Peyer's patch (tissue), 4 donors: ENCODE results near the gene METAP1. TPM values are rescaled to one million over a fixed set of nuclear protein-coding genes. Genes with fewer than 3 reads are reported as not detected.
"Not testable (repeated sequence)": the region's sequence is repeated elsewhere in the genome, so short reads cannot be mapped to it uniquely, and the experiment has no call there.

Source experiments
- DNase-seq, 3 donors: peaks; one replicate each; pipeline ENCODE4 v3.0.0-alpha.2; 2017 to 2019
- H3K27ac ChIP-seq, 4 donors: fragments of 200-600 bp; sonication (generic); one replicate each; pipeline ENCODE4 v1.5.1; 2016 to 2019
- H3K27me3 ChIP-seq, 2 donors: fragments of 200-600 bp; sonication (generic); one replicate each; pipeline ENCODE4 v1.5.1; 2019
- H3K36me3 ChIP-seq, 3 donors: fragments of 200-600 bp; sonication (generic); one replicate each; pipeline ENCODE4 v1.5.1; 2016 to 2019
- H3K4me1 ChIP-seq, 4 donors: fragments of 200-600 bp; sonication (generic); one replicate each; pipeline ENCODE4 v1.5.1; 2016 to 2019
- H3K4me3 ChIP-seq, 4 donors: fragments of 200-600 bp; sonication (generic); 1 replicate in 3 of 4; 2 replicates in 1 of 4; pipeline ENCODE4 v1.5.1; 2016 to 2019; ENCODE audit warnings: mild to moderate bottlenecking in 1 of 4
- H3K9me3 ChIP-seq, 4 donors: fragments of 200-600 bp; sonication (generic); one replicate each; pipeline ENCODE4 v1.5.1; 2016 to 2019; ENCODE audit warnings: mild to moderate bottlenecking in 1 of 4
- POLR2A ChIP-seq, 2 donors: fragments of 450-650 bp; IDR thresholded peaks; one replicate each; pipeline ENCODE4 v1.5.1; 2017; ENCODE audit warnings: antibody characterized with exemption in 2 of 2, mild to moderate bottlenecking in 2 of 2, moderate library complexity in 2 of 2
- total RNA-seq, 4 donors: library from RNA; depleted of rRNA; stranded (reverse); fragments of >200 nt; gene quantifications; one replicate each; pipeline ENCODE4 v1.1.0, GENCODE V29; 2016
- TF ChIP-seq, protein P1 (sequence below), 6 experiments: fragments of 450-650 bp in 4 of 6; fragments of 200-600 bp in 2 of 6; sonication (generic) in 1 of 6; IDR thresholded peaks; one replicate each; pipeline ENCODE4 v1.5.1; 2017 to 2019; ENCODE audit warnings: antibody characterized with exemption in 6 of 6, mild to moderate bottlenecking in 3 of 6, moderate library complexity in 1 of 6

METAP1 gene
- total RNA-seq, 4 donors from 2014 or later = 28.9 to 35.4 (median 32.5) TPM

DNA sequence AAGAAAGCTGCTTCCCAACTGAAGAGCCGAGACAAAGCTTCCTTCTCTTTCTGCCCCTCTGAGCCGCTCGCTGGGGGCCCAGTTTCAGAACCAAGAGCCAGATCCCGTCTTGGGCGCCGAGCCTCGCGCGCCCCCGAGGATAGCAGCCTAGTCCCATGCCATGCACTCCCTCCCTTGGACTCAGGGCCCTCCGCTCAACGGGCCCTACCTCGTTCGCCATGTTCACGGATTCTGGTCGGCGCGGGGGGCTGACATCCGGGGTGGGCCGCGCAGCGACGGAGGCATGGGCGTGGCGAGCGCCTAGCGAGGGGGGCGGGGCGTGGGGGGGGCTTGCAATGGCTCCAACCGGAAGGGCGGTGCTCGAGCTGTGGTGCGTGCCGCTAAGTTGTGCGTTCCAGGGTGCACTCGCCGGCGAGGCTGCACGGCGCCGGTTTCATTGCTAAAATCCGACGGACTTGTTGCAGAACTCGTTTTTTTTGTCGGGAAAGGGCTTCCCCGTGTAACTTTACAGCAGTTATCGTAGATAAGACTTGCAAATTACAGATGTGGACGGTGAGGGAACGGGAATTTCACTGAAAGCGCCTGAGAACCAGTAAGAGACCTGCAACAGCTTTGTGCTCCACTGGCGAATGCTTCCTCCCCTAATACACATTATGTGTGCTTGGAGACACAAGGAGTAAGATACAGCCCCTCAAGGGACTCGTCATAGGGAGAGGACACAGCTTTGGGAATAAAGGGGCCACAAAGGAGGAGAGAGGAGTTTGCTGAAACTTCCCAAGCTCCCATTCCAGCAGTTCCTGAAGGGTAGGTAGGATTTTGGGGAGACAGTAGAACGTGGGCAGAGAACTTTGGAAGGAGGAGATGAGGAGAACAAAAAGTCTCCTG is 93.2 kb downstream of the METAP1 start, which contains the start of gene ADH5:
Gene ADH5, minus strand, starts transcription at position 308 of the 885 bp plus-strand sequence. Its CDS starts 88 bp downstream, at position 220.
- peak within 1 kb of the TSS; percentile 56 to 86 (median 71) for H3K4me3 ChIP-seq
- H3K4me1 ChIP-seq = peaks cover 0 to 27% (median 0%) of the 10 kb centered on the region in 4 donors
- peak; percentile 91 to 95 (median 91) for DNase-seq
- H3K36me3 ChIP-seq = peaks cover 0 to 20% (median 2%) of the 10 kb centered on the region in 3 donors
- no peaks in the 10 kb centered on the region for H3K27me3 ChIP-seq
- TF ChIP-seq POLR2A (IDR thresholded peaks at IDR 0.05) = peak; percentile 88 to 89
- TF ChIP-seq, protein P1, sequence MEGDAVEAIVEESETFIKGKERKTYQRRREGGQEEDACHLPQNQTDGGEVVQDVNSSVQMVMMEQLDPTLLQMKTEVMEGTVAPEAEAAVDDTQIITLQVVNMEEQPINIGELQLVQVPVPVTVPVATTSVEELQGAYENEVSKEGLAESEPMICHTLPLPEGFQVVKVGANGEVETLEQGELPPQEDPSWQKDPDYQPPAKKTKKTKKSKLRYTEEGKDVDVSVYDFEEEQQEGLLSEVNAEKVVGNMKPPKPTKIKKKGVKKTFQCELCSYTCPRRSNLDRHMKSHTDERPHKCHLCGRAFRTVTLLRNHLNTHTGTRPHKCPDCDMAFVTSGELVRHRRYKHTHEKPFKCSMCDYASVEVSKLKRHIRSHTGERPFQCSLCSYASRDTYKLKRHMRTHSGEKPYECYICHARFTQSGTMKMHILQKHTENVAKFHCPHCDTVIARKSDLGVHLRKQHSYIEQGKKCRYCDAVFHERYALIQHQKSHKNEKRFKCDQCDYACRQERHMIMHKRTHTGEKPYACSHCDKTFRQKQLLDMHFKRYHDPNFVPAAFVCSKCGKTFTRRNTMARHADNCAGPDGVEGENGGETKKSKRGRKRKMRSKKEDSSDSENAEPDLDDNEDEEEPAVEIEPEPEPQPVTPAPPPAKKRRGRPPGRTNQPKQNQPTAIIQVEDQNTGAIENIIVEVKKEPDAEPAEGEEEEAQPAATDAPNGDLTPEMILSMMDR (IDR thresholded peaks at IDR 0.05) = no peak
- H3K9me3 ChIP-seq = no peaks in the 10 kb centered on the region
- peak within 1 kb of the TSS; percentile 89 to 98 (median 93) for H3K27ac ChIP-seq

DNA sequence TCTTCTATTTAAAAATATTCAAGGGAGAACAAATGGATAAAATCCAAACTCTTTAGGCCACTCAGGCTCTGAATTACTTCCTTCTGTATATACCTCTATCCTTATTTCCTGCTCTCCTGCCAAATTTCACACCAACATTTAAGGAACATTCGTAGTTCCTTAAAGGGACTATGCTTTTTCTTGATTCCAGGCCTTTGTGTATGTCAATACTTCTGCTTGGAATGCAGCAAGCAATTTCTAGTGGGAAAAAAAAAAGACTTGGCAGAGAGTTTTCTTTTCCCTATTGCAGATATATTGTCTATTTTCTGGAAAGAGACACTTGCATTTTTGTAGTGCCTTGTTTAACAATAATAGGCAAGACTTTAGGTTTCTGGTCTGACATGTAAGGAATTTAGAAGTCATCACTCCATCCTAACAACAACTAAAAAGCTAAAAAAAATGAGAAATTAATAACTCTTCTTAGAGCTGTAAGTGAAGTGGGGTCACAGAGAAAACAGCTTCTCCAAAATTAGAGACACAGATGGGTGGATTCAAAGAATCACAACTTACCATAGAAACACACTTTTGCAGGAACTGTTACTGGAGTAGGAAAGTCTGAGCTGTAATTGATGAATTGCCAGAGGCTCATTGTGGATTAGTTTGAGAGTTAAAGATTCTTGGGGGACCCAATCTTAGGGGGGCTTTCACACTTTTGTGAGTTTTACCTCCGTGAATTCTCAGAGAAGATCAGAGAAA is 95.1 kb downstream of the METAP1 start:
- Histone ChIP-seq H3K27me3 (no peaks in the 10 kb centered on the region), H3K27ac (peak overlapping the region in 1 of 4 donors; percentile 98), H3K36me3 (peaks cover 0 to under 1% (median 0%) of the 10 kb centered on the region in 3 donors), H3K9me3 (no peaks in the 10 kb centered on the region), H3K4me1 (peaks cover 0 to 17% (median 0%) of the 10 kb centered on the region in 4 donors), H3K4me3 (peak overlapping the region in 1 of 4 donors; percentile 56)
- TF ChIP-seq, protein P1 (IDR thresholded peaks at IDR 0.05) = no peak
- no peak for DNase-seq

DNA sequence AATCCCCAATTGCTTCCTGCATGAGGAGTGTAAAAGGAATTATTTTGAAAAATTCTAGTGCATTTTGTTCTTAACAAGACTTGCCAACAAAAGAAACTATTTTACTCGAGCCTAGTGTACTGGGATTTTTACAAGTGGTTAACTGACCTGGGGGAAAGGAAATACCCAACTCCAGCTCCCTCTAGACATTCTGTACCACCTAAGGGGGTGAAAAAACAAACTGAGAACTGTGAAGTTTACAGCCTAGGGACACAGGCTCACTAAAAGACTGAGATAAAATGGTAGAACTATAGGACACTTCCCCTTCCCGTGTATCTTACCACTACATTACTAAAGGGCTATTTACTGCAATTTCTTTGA is 95.7 kb downstream of the METAP1 start:
- peak overlapping the region in 1 of 4 donors; percentile 98 for H3K27ac ChIP-seq

DNA sequence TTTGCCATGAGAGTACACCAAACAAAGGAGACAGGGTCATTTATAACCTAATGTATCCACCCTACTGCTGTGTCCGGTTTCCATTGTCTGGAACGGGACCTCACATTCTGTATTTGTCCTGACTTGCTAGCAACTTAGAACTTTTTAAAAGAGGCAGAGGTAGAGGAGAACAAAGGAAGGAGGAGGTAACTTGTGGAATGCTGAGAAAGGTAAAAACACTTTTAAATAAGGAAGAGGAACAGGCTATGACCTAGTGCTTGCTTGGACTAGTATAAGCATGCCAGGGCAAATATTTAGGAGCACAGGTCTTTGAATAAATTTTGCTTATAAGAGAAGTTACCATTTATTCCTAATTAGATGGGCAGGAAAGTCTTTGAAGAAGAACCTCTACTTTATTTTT is 96.3 kb downstream of the METAP1 start:
- H3K27me3 ChIP-seq, H3K4me3 ChIP-seq, DNase-seq, H3K4me1 ChIP-seq, H3K9me3 ChIP-seq, H3K27ac ChIP-seq, H3K36me3 ChIP-seq: not testable (repeated sequence)

More for the DNA sequence above, 95.7 kb downstream of the METAP1 start:
- Histone ChIP-seq H3K4me3 (no peak overlapping the region), H3K9me3 (no peaks in the 10 kb centered on the region), H3K4me1 (peaks cover 0 to 14% (median 0%) of the 10 kb centered on the region in 4 donors), H3K27me3 (no peaks in the 10 kb centered on the region), H3K36me3 (no peaks in the 10 kb centered on the region)
- no peak for TF ChIP-seq POLR2A (IDR thresholded peaks at IDR 0.05)
- TF ChIP-seq, protein P1 (IDR thresholded peaks at IDR 0.05) = no peak
- no peak for DNase-seq

DNA sequence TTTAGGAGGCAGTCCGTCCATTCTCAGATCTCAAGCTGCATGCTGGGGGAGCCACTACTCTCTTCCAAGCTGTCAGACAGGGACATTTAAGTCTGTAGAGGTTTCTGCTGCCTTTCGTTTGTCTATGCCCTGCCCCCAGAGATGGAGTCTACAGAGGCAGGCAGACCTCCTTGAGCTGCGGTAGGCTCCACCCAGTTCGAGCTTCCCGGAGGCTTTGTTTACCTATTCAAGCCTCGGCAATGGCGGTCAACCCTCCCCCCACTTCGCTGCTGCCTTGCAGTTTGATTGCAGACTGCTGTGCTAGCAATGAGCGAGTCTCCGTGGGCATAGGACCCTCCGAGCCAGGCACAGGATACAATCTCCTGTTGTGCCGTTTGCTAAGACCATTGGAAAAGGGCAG is 103.8 kb downstream of the METAP1 start:
- H3K4me3 ChIP-seq = no peak overlapping the region
- TF ChIP-seq, protein P1 (IDR thresholded peaks at IDR 0.05) = no peak
- no peak for TF ChIP-seq POLR2A (IDR thresholded peaks at IDR 0.05)
- no peaks in the 10 kb centered on the region for H3K36me3 ChIP-seq
- no peaks in the 10 kb centered on the region for H3K9me3 ChIP-seq
- H3K4me1 ChIP-seq = no peaks in the 10 kb centered on the region
- no peaks in the 10 kb centered on the region for H3K27me3 ChIP-seq
- no peak for DNase-seq
- H3K27ac ChIP-seq = no peak overlapping the region

DNA sequence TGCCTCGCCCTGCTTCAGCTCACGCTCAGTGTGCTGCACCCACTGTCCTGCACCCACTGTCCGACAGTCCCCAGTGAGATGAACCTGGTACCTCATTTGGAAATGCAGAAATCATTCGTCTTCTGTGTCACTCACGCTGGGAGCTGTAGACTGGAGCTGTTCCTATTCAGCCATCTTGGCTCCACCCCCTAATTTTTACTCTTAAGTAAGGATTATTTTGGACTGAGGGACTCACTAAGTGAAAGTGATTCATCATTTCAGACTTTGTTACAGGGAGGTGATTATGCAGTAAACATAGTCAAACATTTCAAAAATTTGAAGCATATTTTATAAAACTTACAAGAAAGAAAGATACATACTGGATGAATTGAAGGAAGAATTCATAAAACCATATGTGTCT is 104.3 kb downstream of the METAP1 start:
- DNase-seq, H3K4me3 ChIP-seq, H3K9me3 ChIP-seq, H3K27me3 ChIP-seq, H3K27ac ChIP-seq, H3K36me3 ChIP-seq, H3K4me1 ChIP-seq: not testable (repeated sequence)
